ENCODE measurements around the gene MRPL50. TPM values are rescaled to one million over a fixed set of nuclear protein-coding genes. Genes with fewer than 3 reads are reported as not detected.

MRPL50 gene
- total RNA-seq, 1 experiment from 2014 or later: 20.0 TPM

GRCh38 chr9:101433229-101433628 is 34.8 kb upstream of the MRPL50 start:
- H3T11ph ChIP-seq (ENCODE audit: low read length): no peak overlapping the region
- no peaks in the 10 kb centered on the region for H3K9me3 ChIP-seq (ENCODE audit: control insufficient read depth, low read depth, low read length)
- H4K91ac ChIP-seq (ENCODE audit: insufficient read length, low read depth, low read length): no peak overlapping the region
- no peak overlapping the region for H4K5ac ChIP-seq (ENCODE audit: insufficient read length, low read depth, low read length)
- H2AK5ac ChIP-seq (ENCODE audit: insufficient read length, low read length): no peak overlapping the region
- H2BK20ac ChIP-seq (ENCODE audit: low read depth, low read length, poor library complexity, severe bottlenecking): no peak overlapping the region
- Mint-ChIP-seq H3K4me3 (no peak overlapping the region), H3K27ac (no peak overlapping the region; a peak in 1 of 7 replicates), H3K4me1 (no peaks in the 10 kb centered on the region), H3K36me3 (ENCODE audit: insufficient read depth in 1 of 3, low read depth in 3 of 3) (no peaks in the 10 kb centered on the region), H3K27me3 (ENCODE audit: low read depth) (peaks cover 1% of the 10 kb centered on the region), H3K9me3 (no peaks in the 10 kb centered on the region)
- H2BK120ac ChIP-seq (ENCODE audit: low read depth, low read length, poor library complexity, severe bottlenecking): no peak overlapping the region
- H3K79me2 ChIP-seq (ENCODE audit: insufficient read depth, low read length): no peaks in the 10 kb centered on the region
- H3K4ac ChIP-seq (ENCODE audit: low read depth, low read length): no peak overlapping the region
- H2BK12ac ChIP-seq (ENCODE audit: insufficient read length, low read depth, low read length): no peak overlapping the region
- H2BK15ac ChIP-seq (ENCODE audit: low read depth, low read length): no peak overlapping the region
- no peak overlapping the region for H2BK5ac ChIP-seq (ENCODE audit: insufficient read length, low read length)
- H3K4me2 ChIP-seq (ENCODE audit: insufficient read depth, insufficient read length, low read length): no peak overlapping the region
- H3K56ac ChIP-seq (ENCODE audit: insufficient read length, low read depth, low read length): no peak overlapping the region
- H3K79me1 ChIP-seq (ENCODE audit: insufficient read depth, low read depth, low read length, poor library complexity, severe bottlenecking): no peaks in the 10 kb centered on the region
- H3K18ac ChIP-seq (ENCODE audit: insufficient read length, low read depth, low read length): no peak overlapping the region
- no peak overlapping the region for H4K8ac ChIP-seq (replicated peaks; ENCODE audit: insufficient read length, low read depth, low read length)
- no peak for TF ChIP-seq CTCF (conservative IDR thresholded peaks at IDR 0.05)
- H3K23me2 ChIP-seq (ENCODE audit: insufficient read length, low read depth, low read length, poor library complexity, severe bottlenecking): no peaks in the 10 kb centered on the region
- no peak overlapping the region for H3K23ac ChIP-seq (ENCODE audit: insufficient read length, low read depth, low read length)
- no CpG with 5 or more reads among the region's 3 CpGs for WGBS (ENCODE audit: extremely low coverage, insufficient read length, low lambda C conversion rate)
- H3K9ac ChIP-seq (ENCODE audit: extremely low read depth, insufficient read length, low read length): no peak overlapping the region
- H2AFZ ChIP-seq (ENCODE audit: low read length): no peak overlapping the region
- DNase-seq: no peak
- no peaks in the 10 kb centered on the region for H3K27me3 ChIP-seq (ENCODE audit: insufficient read depth, low read length)
- no peaks in the 10 kb centered on the region for H4K20me1 ChIP-seq (ENCODE audit: control insufficient read depth, insufficient read depth, insufficient read length)
- no peak overlapping the region for H3K27ac ChIP-seq (ENCODE audit: insufficient read length, low read depth, low read length)
- no peaks in the 10 kb centered on the region for H3K4me1 ChIP-seq (ENCODE audit: insufficient read depth, low read length)
- no peak overlapping the region for H3K14ac ChIP-seq (ENCODE audit: insufficient read depth, low read length)

Data from H9 (cell line).